Measurements from ENCODE around the gene ZNF148. TPM values are rescaled to one million over a fixed set of nuclear protein-coding genes. Genes with fewer than 3 reads are reported as not detected.

The ZNF148 gene
- total RNA-seq, 1 experiment from 2014 or later: 19.7 TPM

DNA sequence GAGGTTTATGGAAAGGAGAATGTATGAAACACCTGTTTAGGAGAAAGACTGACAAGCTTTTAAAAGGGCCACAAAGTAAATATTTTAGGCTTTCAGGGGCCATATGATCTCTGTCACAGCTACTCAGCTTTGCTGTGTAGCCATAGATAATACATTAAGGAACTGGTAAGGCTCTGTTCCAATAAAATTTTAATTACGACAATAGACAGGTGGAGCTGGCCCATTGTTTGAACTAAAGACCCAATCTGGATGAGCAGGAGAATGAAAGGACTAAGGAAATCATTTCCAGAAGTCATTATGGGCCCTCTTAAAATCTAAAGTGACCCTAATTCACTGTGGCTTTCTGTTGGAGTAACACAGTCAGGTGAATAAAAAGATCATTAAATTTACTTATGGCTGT lies 114.1 kb downstream of the ZNF148 start:
- peaks cover 8% of the 10 kb centered on the region for H3K4me1 Mint-ChIP-seq
- H3K9me3 Mint-ChIP-seq: peaks cover 10% of the 10 kb centered on the region
- ATAC-seq (no peak), DNase-seq (ENCODE audit: low spot score) (no peak)
- ChIA-PET POLR2A (interaction anchor here (0.6 to 0.7 kb wide), 2 partner anchors 41 to 207 kb away, joined by 3 to 5 read pairs; no protein-coding TSS in a partner anchor), CTCF (interaction anchor here (0.6 kb wide), 1 partner anchor 270 kb away, joined by 3 read pairs; no protein-coding TSS in a partner anchor)
- no peak overlapping the region for H3K4me3 Mint-ChIP-seq
- H3K36me3 Mint-ChIP-seq: peaks cover 13% of the 10 kb centered on the region
- H3K27ac Mint-ChIP-seq: no peak overlapping the region
- TF ChIP-seq, protein P1, sequence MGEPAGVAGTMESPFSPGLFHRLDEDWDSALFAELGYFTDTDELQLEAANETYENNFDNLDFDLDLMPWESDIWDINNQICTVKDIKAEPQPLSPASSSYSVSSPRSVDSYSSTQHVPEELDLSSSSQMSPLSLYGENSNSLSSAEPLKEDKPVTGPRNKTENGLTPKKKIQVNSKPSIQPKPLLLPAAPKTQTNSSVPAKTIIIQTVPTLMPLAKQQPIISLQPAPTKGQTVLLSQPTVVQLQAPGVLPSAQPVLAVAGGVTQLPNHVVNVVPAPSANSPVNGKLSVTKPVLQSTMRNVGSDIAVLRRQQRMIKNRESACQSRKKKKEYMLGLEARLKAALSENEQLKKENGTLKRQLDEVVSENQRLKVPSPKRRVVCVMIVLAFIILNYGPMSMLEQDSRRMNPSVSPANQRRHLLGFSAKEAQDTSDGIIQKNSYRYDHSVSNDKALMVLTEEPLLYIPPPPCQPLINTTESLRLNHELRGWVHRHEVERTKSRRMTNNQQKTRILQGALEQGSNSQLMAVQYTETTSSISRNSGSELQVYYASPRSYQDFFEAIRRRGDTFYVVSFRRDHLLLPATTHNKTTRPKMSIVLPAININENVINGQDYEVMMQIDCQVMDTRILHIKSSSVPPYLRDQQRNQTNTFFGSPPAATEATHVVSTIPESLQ (CRISPR knock-in tag; IDR thresholded peaks at IDR 0.05): no peak
- TF ChIP-seq EMX1 (CRISPR knock-in tag; IDR thresholded peaks at IDR 0.05) (no peak), ZNF281 (CRISPR knock-in tag; IDR thresholded peaks at IDR 0.05) (no peak), NFYB (CRISPR knock-in tag; conservative IDR thresholded peaks at IDR 0.05; ENCODE audit: low read depth) (no peak), AFF4 (CRISPR knock-in tag; IDR thresholded peaks at IDR 0.05; ENCODE audit: borderline replicate concordance) (no peak), NFE2L1 (CRISPR knock-in tag; IDR thresholded peaks at IDR 0.05) (no peak), MAX (CRISPR knock-in tag; IDR thresholded peaks at IDR 0.05) (no peak), HMGXB4 (CRISPR knock-in tag; IDR thresholded peaks at IDR 0.05) (no peak)
- TF ChIP-seq, protein P2, sequence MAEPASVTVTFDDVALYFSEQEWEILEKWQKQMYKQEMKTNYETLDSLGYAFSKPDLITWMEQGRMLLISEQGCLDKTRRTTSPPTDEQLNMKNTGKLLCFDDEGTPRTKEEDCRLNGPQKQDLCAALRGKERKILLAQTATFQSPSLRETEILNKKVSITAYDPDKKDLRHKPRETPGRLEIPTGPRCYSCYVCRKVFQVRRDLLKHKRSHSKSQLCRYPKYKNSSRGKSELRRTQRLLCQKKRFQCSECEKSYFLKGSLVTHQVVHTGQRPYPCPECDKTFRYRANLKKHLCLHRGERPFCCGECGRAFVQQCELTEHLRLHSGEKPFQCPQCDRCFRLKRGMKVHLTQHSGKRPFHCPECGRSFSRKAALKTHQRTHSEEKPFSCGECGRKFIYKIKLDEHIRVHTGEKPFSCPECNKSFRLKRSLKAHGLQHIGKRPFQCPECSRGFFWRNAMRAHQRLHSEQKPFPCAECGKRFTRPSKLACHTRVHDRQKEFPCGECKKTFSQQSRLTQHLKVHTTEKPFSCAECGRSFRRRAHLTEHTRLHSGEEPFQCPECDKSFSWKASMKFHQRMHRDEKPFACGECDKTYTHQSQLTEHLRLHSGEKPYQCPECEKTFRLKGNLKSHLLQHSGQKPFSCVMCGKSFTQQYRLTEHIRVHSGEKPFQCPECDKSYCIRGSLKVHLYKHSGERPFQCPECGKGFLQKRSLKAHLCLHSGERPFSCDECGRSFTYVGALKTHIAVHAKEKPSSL (CRISPR knock-in tag; conservative IDR thresholded peaks at IDR 0.05): no peak
- TF ChIP-seq, protein P3, sequence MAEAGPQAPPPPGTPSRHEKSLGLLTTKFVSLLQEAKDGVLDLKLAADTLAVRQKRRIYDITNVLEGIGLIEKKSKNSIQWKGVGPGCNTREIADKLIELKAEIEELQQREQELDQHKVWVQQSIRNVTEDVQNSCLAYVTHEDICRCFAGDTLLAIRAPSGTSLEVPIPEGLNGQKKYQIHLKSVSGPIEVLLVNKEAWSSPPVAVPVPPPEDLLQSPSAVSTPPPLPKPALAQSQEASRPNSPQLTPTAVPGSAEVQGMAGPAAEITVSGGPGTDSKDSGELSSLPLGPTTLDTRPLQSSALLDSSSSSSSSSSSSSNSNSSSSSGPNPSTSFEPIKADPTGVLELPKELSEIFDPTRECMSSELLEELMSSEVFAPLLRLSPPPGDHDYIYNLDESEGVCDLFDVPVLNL (CRISPR knock-in tag; IDR thresholded peaks at IDR 0.05; ENCODE audit: borderline replicate concordance, low read depth): no peak
- TF ChIP-seq, protein P4, sequence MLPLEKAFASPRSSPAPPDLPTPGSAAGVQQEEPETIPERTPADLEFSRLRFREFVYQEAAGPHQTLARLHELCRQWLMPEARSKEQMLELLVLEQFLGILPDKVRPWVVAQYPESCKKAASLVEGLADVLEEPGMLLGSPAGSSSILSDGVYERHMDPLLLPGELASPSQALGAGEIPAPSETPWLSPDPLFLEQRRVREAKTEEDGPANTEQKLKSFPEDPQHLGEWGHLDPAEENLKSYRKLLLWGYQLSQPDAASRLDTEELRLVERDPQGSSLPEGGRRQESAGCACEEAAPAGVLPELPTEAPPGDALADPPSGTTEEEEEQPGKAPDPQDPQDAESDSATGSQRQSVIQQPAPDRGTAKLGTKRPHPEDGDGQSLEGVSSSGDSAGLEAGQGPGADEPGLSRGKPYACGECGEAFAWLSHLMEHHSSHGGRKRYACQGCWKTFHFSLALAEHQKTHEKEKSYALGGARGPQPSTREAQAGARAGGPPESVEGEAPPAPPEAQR (CRISPR knock-in tag; IDR thresholded peaks at IDR 0.05): no peak
- TF ChIP-seq, protein P5, sequence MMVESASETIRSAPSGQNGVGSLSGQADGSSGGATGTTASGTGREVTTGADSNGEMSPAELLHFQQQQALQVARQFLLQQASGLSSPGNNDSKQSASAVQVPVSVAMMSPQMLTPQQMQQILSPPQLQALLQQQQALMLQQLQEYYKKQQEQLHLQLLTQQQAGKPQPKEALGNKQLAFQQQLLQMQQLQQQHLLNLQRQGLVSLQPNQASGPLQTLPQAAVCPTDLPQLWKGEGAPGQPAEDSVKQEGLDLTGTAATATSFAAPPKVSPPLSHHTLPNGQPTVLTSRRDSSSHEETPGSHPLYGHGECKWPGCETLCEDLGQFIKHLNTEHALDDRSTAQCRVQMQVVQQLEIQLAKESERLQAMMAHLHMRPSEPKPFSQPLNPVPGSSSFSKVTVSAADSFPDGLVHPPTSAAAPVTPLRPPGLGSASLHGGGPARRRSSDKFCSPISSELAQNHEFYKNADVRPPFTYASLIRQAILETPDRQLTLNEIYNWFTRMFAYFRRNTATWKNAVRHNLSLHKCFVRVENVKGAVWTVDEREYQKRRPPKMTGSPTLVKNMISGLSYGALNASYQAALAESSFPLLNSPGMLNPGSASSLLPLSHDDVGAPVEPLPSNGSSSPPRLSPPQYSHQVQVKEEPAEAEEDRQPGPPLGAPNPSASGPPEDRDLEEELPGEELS (CRISPR knock-in tag; IDR thresholded peaks at IDR 0.05): no peak
- H3K27me3 Mint-ChIP-seq (ENCODE audit: low read depth): no peaks in the 10 kb centered on the region
